Activated naive CD8-positive, alpha-beta T cell treated with anti-CD3 and anti-CD28 coated beads, Interleukin-2, amount 10 ng/mL, durations not matched to agents 7 days and 5 days (primary cell): ENCODE measurements around the gene RACGAP1. TPM values are rescaled to one million over a fixed set of nuclear protein-coding genes. Genes with fewer than 3 reads are reported as not detected.
A peak's percentile ranks its signal among the peaks of the same experiment; 100 is the strongest.

Experiments
- ATAC-seq: fragments of 150-1000 bp; cut with Tn5 transposase; one replicate; pipeline ENCODE4 v1.10.0; 2021; ENCODE audit warnings: low read depth, moderate library complexity
- POLR2A ChIA-PET: fragments of 350-600 bp; sonication (Branson Sonifier 250); formaldehyde crosslinking; loops from one replicate; lab custom pipeline; 2021; ENCODE audit warnings: antibody characterized with exemption; lab: Charles Lee
- DNase-seq: peaks from one replicate; pipeline ENCODE4 v3.0.0; 2021
- H3K27ac Mint-ChIP-seq: one replicate; pipeline ENCODE4 v1.8.0; 2022; ENCODE audit warnings: mild to moderate bottlenecking, mixed read lengths
- H3K27me3 Mint-ChIP-seq: one replicate; pipeline ENCODE4 v1.8.0; 2022; ENCODE audit warnings: mild to moderate bottlenecking, moderate library complexity, mixed read lengths
- H3K36me3 Mint-ChIP-seq: one replicate; pipeline ENCODE4 v1.8.0; 2021; ENCODE audit warnings: mild to moderate bottlenecking, mixed read lengths
- H3K4me1 Mint-ChIP-seq: one replicate; pipeline ENCODE4 v1.8.0; 2021; ENCODE audit warnings: mixed read lengths
- H3K4me3 Mint-ChIP-seq: one replicate; pipeline ENCODE4 v1.8.0; 2022; ENCODE audit warnings: mild to moderate bottlenecking, moderate library complexity, mixed read lengths
- H3K9me3 Mint-ChIP-seq: one replicate; pipeline ENCODE4 v1.8.0; 2021; ENCODE audit warnings: mixed read lengths
- total RNA-seq, 2 experiments: library from RNA; stranded (reverse); gene quantifications; one replicate each; pipeline ENCODE4 v1.2.3, GENCODE V29; 2021

Gene RACGAP1
- total RNA-seq, 2 experiments from 2014 or later: 132 to 135 TPM

- peaks cover 76% of the 10 kb centered on the region for H3K27me3 Mint-ChIP-seq
- no peaks in the 10 kb centered on the region for H3K9me3 Mint-ChIP-seq
- no peaks in the 10 kb centered on the region for H3K36me3 Mint-ChIP-seq
- H3K4me3 Mint-ChIP-seq: no peak overlapping the region
- DNase-seq (no peak), ATAC-seq (no peak)
- peaks cover 4% of the 10 kb centered on the region for H3K4me1 Mint-ChIP-seq
- POLR2A ChIA-PET: no interaction called here
- no peak overlapping the region for H3K27ac Mint-ChIP-seq
Observed at GRCh38 chr12:49956663-49957569, 68.4 kb downstream of the RACGAP1 start.

GRCh38 chr12:49955899-49956662 lies 69.2 kb downstream of the RACGAP1 start:
- Mint-ChIP-seq H3K4me3 (no peak overlapping the region), H3K27me3 (peaks cover 75% of the 10 kb centered on the region), H3K4me1 (peaks cover 4% of the 10 kb centered on the region), H3K27ac (no peak overlapping the region), H3K9me3 (no peaks in the 10 kb centered on the region), H3K36me3 (no peaks in the 10 kb centered on the region)
- ATAC-seq: no peak
- no peak for DNase-seq
- POLR2A ChIA-PET: no interaction called here

- H3K27ac Mint-ChIP-seq: no peak overlapping the region
- H3K27me3 Mint-ChIP-seq: peaks cover 66% of the 10 kb centered on the region
- DNase-seq: no peak
- H3K9me3 Mint-ChIP-seq: no peaks in the 10 kb centered on the region
- no peak for ATAC-seq
- POLR2A ChIA-PET: no interaction called here
- H3K4me3 Mint-ChIP-seq: no peak overlapping the region
- no peaks in the 10 kb centered on the region for H3K4me1 Mint-ChIP-seq
- no peaks in the 10 kb centered on the region for H3K36me3 Mint-ChIP-seq
Observed at GRCh38 chr12:49954863-49955830, 70.1 kb downstream of the RACGAP1 start.

- Mint-ChIP-seq H3K4me1 (no peaks in the 10 kb centered on the region), H3K9me3 (no peaks in the 10 kb centered on the region), H3K27me3 (peaks cover 57% of the 10 kb centered on the region), H3K27ac (no peak overlapping the region), H3K36me3 (no peaks in the 10 kb centered on the region), H3K4me3 (no peak overlapping the region)
- no peak for DNase-seq
- no peak for ATAC-seq
- POLR2A ChIA-PET: no interaction called here
Observed at GRCh38 chr12:49953961-49954846, 71.1 kb downstream of the RACGAP1 start.

GRCh38 chr12:49953151-49953550 lies 72.1 kb downstream of the RACGAP1 start:
- Mint-ChIP-seq H3K36me3 (no peaks in the 10 kb centered on the region), H3K27ac (no peak overlapping the region), H3K27me3 (peaks cover 47% of the 10 kb centered on the region), H3K4me3 (no peak overlapping the region), H3K9me3 (no peaks in the 10 kb centered on the region), H3K4me1 (no peaks in the 10 kb centered on the region)
- no peak for DNase-seq
- no peak for ATAC-seq
- POLR2A ChIA-PET: no interaction called here

- Mint-ChIP-seq H3K9me3 (no peaks in the 10 kb centered on the region), H3K4me3 (no peak overlapping the region), H3K36me3 (no peaks in the 10 kb centered on the region), H3K27ac (no peak overlapping the region), H3K4me1 (no peaks in the 10 kb centered on the region), H3K27me3 (peaks cover 43% of the 10 kb centered on the region)
- DNase-seq: peak; percentile 10
- ATAC-seq: no peak
- POLR2A ChIA-PET: no interaction called here
Observed at GRCh38 chr12:49952391-49953055, 72.8 kb downstream of the RACGAP1 start.

GRCh38 chr12:49951411-49952240 lies 73.7 kb downstream of the RACGAP1 start:
- no peak for ATAC-seq
- H3K9me3 Mint-ChIP-seq: no peaks in the 10 kb centered on the region
- H3K27me3 Mint-ChIP-seq: peaks cover 35% of the 10 kb centered on the region
- no peaks in the 10 kb centered on the region for H3K4me1 Mint-ChIP-seq
- H3K36me3 Mint-ChIP-seq: no peaks in the 10 kb centered on the region
- no peak overlapping the region for H3K4me3 Mint-ChIP-seq
- DNase-seq: peak; percentile 21
- no peak overlapping the region for H3K27ac Mint-ChIP-seq
- POLR2A ChIA-PET: no interaction called here

GRCh38 chr12:49950273-49951251 lies 74.7 kb downstream of the RACGAP1 start, which contains the start of gene AQP2:
Gene AQP2, plus strand, starts transcription at chr12:49950737. Its CDS starts 94 bp downstream, at chr12:49950831.
- Mint-ChIP-seq H3K9me3 (no peaks in the 10 kb centered on the region), H3K4me3 (no peak within 1 kb of the TSS), H3K27me3 (peaks cover 25% of the 10 kb centered on the region), H3K27ac (no peak within 1 kb of the TSS), H3K36me3 (no peaks in the 10 kb centered on the region), H3K4me1 (peaks cover 4% of the 10 kb centered on the region)
- POLR2A ChIA-PET: no interaction called here
- no peak for ATAC-seq
- DNase-seq: peak; percentile 19

GRCh38 chr12:49949866-49950265 lies 75.4 kb downstream of the RACGAP1 start:
- DNase-seq (peak; percentile 6), ATAC-seq (no peak)
- Mint-ChIP-seq H3K4me3 (no peak overlapping the region), H3K9me3 (no peaks in the 10 kb centered on the region), H3K36me3 (no peaks in the 10 kb centered on the region), H3K27ac (no peak overlapping the region), H3K4me1 (peaks cover 7% of the 10 kb centered on the region), H3K27me3 (peaks cover 23% of the 10 kb centered on the region)
- POLR2A ChIA-PET: no interaction called here
